HG02970 (cell line): ENCODE data around the gene PDE4D.

Experiments
- ATAC-seq: cut with Tn5 transposase; IDR thresholded peaks from one replicate; pipeline ENCODE4 v1.9.1; 2021; ENCODE audit warnings: mild to moderate bottlenecking, moderate library complexity, moderate number of reproducible peaks; ENCODE audit not compliant: unreplicated experiment, low FRiP score

Gene PDE4D

GRCh38 chr5:58922461-58923171 is 970.9 kb downstream of the PDE4D start:
- ATAC-seq = no peak

DNA sequence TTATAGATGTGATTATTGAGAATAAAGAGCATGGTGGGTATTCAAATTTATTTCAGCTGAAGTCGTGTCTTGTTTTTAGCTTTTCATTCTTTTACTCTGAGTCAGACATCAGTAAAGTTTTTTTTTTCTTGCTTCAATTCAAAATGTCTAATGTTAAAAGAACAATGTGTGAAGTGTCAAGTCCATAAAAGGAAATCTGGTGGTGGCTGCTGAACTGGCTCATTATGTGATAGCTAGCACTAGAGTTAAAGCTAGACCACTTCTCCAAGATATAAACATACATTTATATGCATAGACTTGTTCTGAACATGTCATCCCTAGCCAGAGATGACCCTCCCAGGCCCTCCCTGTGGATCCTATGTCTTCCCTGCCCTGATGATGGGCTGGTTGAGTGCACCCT is 972.4 kb downstream of the PDE4D start:
- no peak for ATAC-seq

- no peak for ATAC-seq
Observed at GRCh38 chr5:58919833-58920232, 973.7 kb downstream of the PDE4D start.
